Liver (tissue), 9 donors: Measurements from ENCODE around the gene ADORA2A. TPM values are rescaled to one million over a fixed set of nuclear protein-coding genes. Genes with fewer than 3 reads are reported as not detected.

Experiments
- DNase-seq: peaks from one replicate; pipeline ENCODE4 v3.0.0-alpha.2; 2017; ENCODE audit warnings: low spot score
- H3K27ac ChIP-seq, 2 donors: one replicate each; pipeline ENCODE4 v1.7.0; 2013; ENCODE audit warnings: inconsistent platforms in 2 of 2, low read length in 2 of 2, control low read depth in 1 of 2, low read depth in 1 of 2, mild to moderate bottlenecking in 1 of 2
- H3K27me3 ChIP-seq, 4 donors: one replicate each; pipeline versions ENCODE4 v1.6.1 to v1.7.0; 2013; ENCODE audit warnings: low read length in 3 of 4, inconsistent platforms in 1 of 4, mild to moderate bottlenecking in 1 of 4, moderate library complexity in 1 of 4; ENCODE audit not compliant: control insufficient read depth in 4 of 4, insufficient read depth in 4 of 4
- H3K36me3 ChIP-seq, 4 donors: one replicate each; pipeline versions ENCODE4 v1.6.1 to v1.7.0; 2013; ENCODE audit warnings: low read length in 3 of 4, mild to moderate bottlenecking in 3 of 4, low read depth in 1 of 4, moderate library complexity in 1 of 4; ENCODE audit not compliant: control insufficient read depth in 4 of 4, insufficient read depth in 3 of 4
- H3K4me1 ChIP-seq, 4 donors: one replicate each; pipeline versions ENCODE4 v1.6.1 to v1.7.0; 2013; ENCODE audit warnings: low read length in 3 of 4, mild to moderate bottlenecking in 3 of 4, moderate library complexity in 1 of 4; ENCODE audit not compliant: control insufficient read depth in 4 of 4, insufficient read depth in 4 of 4
- H3K4me3 ChIP-seq, 3 donors: one replicate each; pipeline versions ENCODE4 v1.6.1 to v1.7.0; 2013; ENCODE audit warnings: low read length in 3 of 3, control low read depth in 1 of 3, low read depth in 1 of 3, mild to moderate bottlenecking in 1 of 3
- H3K9ac ChIP-seq, 2 donors: one replicate each; pipeline ENCODE4 v1.7.0; 2013; ENCODE audit warnings: low read length in 2 of 2, mild to moderate bottlenecking in 2 of 2, moderate library complexity in 2 of 2, control low read depth in 1 of 2, low read depth in 1 of 2
- H3K9me3 ChIP-seq, 4 donors: one replicate each; pipeline versions ENCODE4 v1.6.1 to v1.7.0; 2013; ENCODE audit warnings: low read length in 3 of 4; ENCODE audit not compliant: control insufficient read depth in 4 of 4
- ATF3 ChIP-seq: IDR thresholded peaks from 2 replicates; pipeline ENCODE4 v1.6.1; 2016; ENCODE audit warnings: antibody characterized with exemption
- CTCF ChIP-seq: fragments of 150-350 bp; IDR thresholded peaks from 2 replicates; pipeline ENCODE4 v1.5.1; 2017; ENCODE audit warnings: improper control_type of control experiment, low read depth, low read length; ENCODE audit not compliant: missing input control
- EGR1 ChIP-seq, 2 donors: IDR thresholded peaks; 2 replicates each; pipeline ENCODE4 v1.6.1; 2016 to 2018; ENCODE audit warnings: antibody characterized with exemption in 2 of 2, low read depth in 2 of 2
- FOXA1 ChIP-seq: IDR thresholded peaks from 2 replicates; pipeline ENCODE4 v1.6.1; 2016; ENCODE audit warnings: antibody characterized with exemption
- FOXA2 ChIP-seq: IDR thresholded peaks from 2 replicates; pipeline ENCODE4 v1.6.1; 2016; ENCODE audit warnings: antibody characterized with exemption
- GABPA ChIP-seq, 2 donors: IDR thresholded peaks in 1 of 2; conservative IDR thresholded peaks in 1 of 2; 2 replicates each; pipeline ENCODE4 v1.6.1; 2016; ENCODE audit warnings: antibody characterized with exemption in 2 of 2, mild to moderate bottlenecking in 1 of 2, moderate library complexity in 1 of 2
- HNF4A ChIP-seq, 2 donors: conservative IDR thresholded peaks; 2 replicates each; pipeline ENCODE4 v1.6.1; 2016; ENCODE audit warnings: antibody characterized with exemption in 2 of 2, mild to moderate bottlenecking in 2 of 2
- HNF4G ChIP-seq: IDR thresholded peaks from 2 replicates; pipeline ENCODE4 v1.6.1; 2016; ENCODE audit warnings: antibody characterized with exemption
- JUND ChIP-seq, 2 donors: IDR thresholded peaks; 2 replicates each; pipeline ENCODE4 v1.6.1; 2016; ENCODE audit warnings: antibody characterized with exemption in 2 of 2
- MAX ChIP-seq: IDR thresholded peaks from 2 replicates; pipeline ENCODE4 v1.6.1; 2016; ENCODE audit warnings: antibody characterized with exemption
- NR2F2 ChIP-seq: IDR thresholded peaks from 2 replicates; pipeline ENCODE4 v1.6.1; 2016; ENCODE audit warnings: antibody characterized with exemption
- RAD21 ChIP-seq, 2 donors: IDR thresholded peaks; 2 replicates each; pipeline ENCODE4 v1.6.1; 2016; ENCODE audit warnings: antibody characterized with exemption in 2 of 2, mild to moderate bottlenecking in 2 of 2
- REST ChIP-seq: IDR thresholded peaks from 2 replicates; pipeline ENCODE4 v1.6.1; 2016; ENCODE audit warnings: antibody characterized with exemption, mild to moderate bottlenecking
- RXRA ChIP-seq, 2 donors: IDR thresholded peaks; 2 replicates each; pipeline ENCODE4 v1.6.1; 2017 to 2018; ENCODE audit warnings: antibody characterized with exemption in 2 of 2, mild to moderate bottlenecking in 1 of 2
- SP1 ChIP-seq: IDR thresholded peaks from 2 replicates; pipeline ENCODE4 v1.6.1; 2018; ENCODE audit warnings: antibody characterized with exemption, mild to moderate bottlenecking
- TAF1 ChIP-seq: conservative IDR thresholded peaks from 2 replicates; pipeline ENCODE4 v1.6.1; 2016; ENCODE audit warnings: antibody characterized with exemption, mild to moderate bottlenecking
- YY1 ChIP-seq: IDR thresholded peaks from 2 replicates; pipeline ENCODE4 v1.6.1; 2016; ENCODE audit warnings: antibody characterized with exemption, mild to moderate bottlenecking
- ZBTB33 ChIP-seq: IDR thresholded peaks from 2 replicates; pipeline ENCODE4 v1.6.1; 2016; ENCODE audit warnings: antibody characterized with exemption
- WGBS: extraction: QIAGEN DNeasy Blood & Tissue Kit; methylation state at CpG from one replicate; pipeline ENCODE4 v1.1.7; 2013; 5-methylcytosine and 5-hydroxymethylcytosine counted together
- polyA plus RNA-seq, 2 donors: library from polyadenylated mRNA; stranded (reverse) in 1 of 2; unstranded in 1 of 2; fragments of 200-250 nt in 1 of 2; fragments of >200 nt in 1 of 2; fragmentation: Nextera tagmentation in 1 of 2; extraction: Ambion mirVana in 1 of 2; gene quantifications; one replicate each; pipeline versions ENCODE4 v1.2.1 to v1.2.3, GENCODE V29; 2013 to 2015
- total RNA-seq, 2 donors: library from RNA; depleted of rRNA; stranded (reverse); fragments of >200 nt; gene quantifications; one replicate each; pipeline ENCODE4 v1.2.3, GENCODE V29; 2014
- donor health status: healthy.
- donor health status: healthy.
- donor health status: healthy.
- donor health status: healthy.
- donor health status: healthy.

The ADORA2A gene
- total and polyA plus RNA-seq, 4 donors: 3.4 to 5.4 (median 3.9) TPM

- Histone ChIP-seq H3K9ac (no peak overlapping the region), H3K27ac (no peak overlapping the region), H3K9me3 (no peaks in the 10 kb centered on the region), H3K27me3 (no peaks in the 10 kb centered on the region), H3K4me3 (no peak overlapping the region), H3K4me1 (no peaks in the 10 kb centered on the region), H3K36me3 (peaks cover 0 to 6% (median 3%) of the 10 kb centered on the region in 4 donors)
- 77% methylated on average over 7 of the region's 7 CpGs for WGBS
- no peak for DNase-seq
- TF ChIP-seq CTCF: no peak
- TF ChIP-seq JUND (IDR thresholded peaks at IDR 0.05): no peak
Measured at GRCh38 chr22:24390576-24390975, 36.8 kb upstream of the ADORA2A start.

- Histone ChIP-seq H3K4me1 (no peaks in the 10 kb centered on the region), H3K9me3 (no peaks in the 10 kb centered on the region), H3K27ac (no peak overlapping the region), H3K36me3 (peaks cover 0 to 13% (median 7%) of the 10 kb centered on the region in 4 donors), H3K9ac (no peak overlapping the region), H3K4me3 (no peak overlapping the region), H3K27me3 (no peaks in the 10 kb centered on the region)
- no peak for DNase-seq
- TF ChIP-seq HNF4G (no peak), ATF3 (no peak), GABPA (IDR thresholded peaks at IDR 0.05 in 1 of 2, conservative IDR thresholded peaks at IDR 0.05 in 1 of 2) (no peak), NR2F2 (no peak), MAX (no peak), YY1 (no peak), RXRA (IDR thresholded peaks at IDR 0.05) (no peak), FOXA1 (no peak), FOXA2 (no peak), CTCF (no peak), ZBTB33 (no peak), SP1 (no peak), JUND (IDR thresholded peaks at IDR 0.05) (no peak), RAD21 (IDR thresholded peaks at IDR 0.05) (no peak), HNF4A (conservative IDR thresholded peaks at IDR 0.05) (no peak), TAF1 (no peak), EGR1 (IDR thresholded peaks at IDR 0.05; ENCODE audit: low read depth in 2 of 2) (no peak), REST (no peak)
- 82% methylated on average over 3 of the region's 3 CpGs for WGBS
Measured at GRCh38 chr22:24391836-24392217, 35.6 kb upstream of the ADORA2A start.
